AG09309 (cell line): ENCODE measurements around the gene ADGRD1.

ENCODE experiments used
- DNase-seq: peaks from one replicate; pipeline ENCODE4 v3.0.0-alpha.2; 2010; ENCODE audit warnings: low read depth
- H3K4me3 ChIP-seq: 2 replicates; pipeline ENCODE4 v1.5.1; 2011; ENCODE audit warnings: mild to moderate bottlenecking, low read depth, low read length, moderate library complexity; ENCODE audit not compliant: control insufficient read depth
- CTCF ChIP-seq: IDR thresholded peaks from 2 replicates; pipeline ENCODE4 v1.5.1; 2011; ENCODE audit warnings: mild to moderate bottlenecking, low read depth, low read length, inconsistent platforms; ENCODE audit not compliant: insufficient read depth, control insufficient read depth; ENCODE audit errors: missing control alignments

Gene ADGRD1

GRCh38 chr12:131105736-131106348 is 152.1 kb downstream of the ADGRD1 start:
- no peak overlapping the region for H3K4me3 ChIP-seq
- no peak for TF ChIP-seq CTCF
- DNase-seq: no peak

GRCh38 chr12:131106349-131106941 is 152.7 kb downstream of the ADGRD1 start:
- no peak overlapping the region for H3K4me3 ChIP-seq
- no peak for TF ChIP-seq CTCF
- no peak for DNase-seq

GRCh38 chr12:131108177-131108955 is 154.7 kb downstream of the ADGRD1 start:
- DNase-seq: no peak
- TF ChIP-seq CTCF: no peak
- H3K4me3 ChIP-seq: no peak overlapping the region

- no peak overlapping the region for H3K4me3 ChIP-seq
- DNase-seq: no peak
- TF ChIP-seq CTCF: no peak
Measured at GRCh38 chr12:131111446-131111845, 157.7 kb downstream of the ADGRD1 start.

GRCh38 chr12:131112021-131112420 is 158.3 kb downstream of the ADGRD1 start:
- TF ChIP-seq CTCF: no peak
- DNase-seq: no peak

GRCh38 chr12:131112700-131113290 is 159.1 kb downstream of the ADGRD1 start:
- no peak overlapping the region for H3K4me3 ChIP-seq
- DNase-seq: no peak
- TF ChIP-seq CTCF: no peak

More at GRCh38 chr12:131112021-131112420, 158.3 kb downstream of the ADGRD1 start:
- H3K4me3 ChIP-seq: no peak overlapping the region
